SU-DHL-6 (cell line): ENCODE measurements around the gene ANTXR2.

ENCODE experiments used
- H2AFZ ChIP-seq: fragments of 200-600 bp; sonication (generic); 2 replicates; pipeline ENCODE4 v1.6.1; 2014; ENCODE audit warnings: low read depth, mild to moderate bottlenecking, moderate library complexity, mixed read lengths, antibody characterized with exemption, low read length; ENCODE audit not compliant: severe bottlenecking
- H3F3A ChIP-seq: fragments of 200-600 bp; shearing (Covaris generic); 2 replicates; pipeline ENCODE4 v1.6.0; 2016; ENCODE audit warnings: antibody characterized with exemption, mild to moderate bottlenecking; ENCODE audit not compliant: insufficient read depth
- H3K27ac ChIP-seq: fragments of 200-600 bp; sonication (generic); 2 replicates; pipeline ENCODE4 v1.5.1; 2016; ENCODE audit warnings: low read depth, mild to moderate bottlenecking, low read length, moderate library complexity, mixed read lengths
- H3K27me3 ChIP-seq: fragments of 200-600 bp; sonication (generic), shearing (Covaris generic); 2 replicates; pipeline ENCODE4 v1.6.0; 2014; ENCODE audit warnings: mild to moderate bottlenecking, low read length
- H3K36me3 ChIP-seq: fragments of 200-600 bp; sonication (generic); 2 replicates; pipeline ENCODE4 v1.6.1; 2014; ENCODE audit warnings: mild to moderate bottlenecking, low read length, mixed read lengths
- H3K4me2 ChIP-seq: fragments of 300-600, 200-600 bp; shearing (Covaris generic), sonication (generic); 2 replicates; pipeline ENCODE4 v1.6.0; 2014; ENCODE audit warnings: low read length, low read depth, mild to moderate bottlenecking; ENCODE audit not compliant: poor library complexity, severe bottlenecking
- H3K4me3 ChIP-seq: fragments of 200-600 bp; sonication (generic); 2 replicates; pipeline ENCODE4 v1.5.1; 2014; ENCODE audit warnings: antibody characterized with exemption, low read length, mild to moderate bottlenecking, mixed read lengths; ENCODE audit not compliant: insufficient read depth, poor library complexity, severe bottlenecking
- H3K79me2 ChIP-seq: fragments of 200-600 bp; sonication (generic); 2 replicates; pipeline ENCODE4 v1.6.1; 2014; ENCODE audit warnings: mild to moderate bottlenecking, low read length, moderate library complexity; ENCODE audit not compliant: insufficient read depth
- H3K9ac ChIP-seq: fragments of 200-600 bp; sonication (generic); 2 replicates; pipeline ENCODE4 v1.7.0; 2014; ENCODE audit warnings: mild to moderate bottlenecking, low read length
- H3K9me2 ChIP-seq: fragments of 200-600 bp; sonication (generic); replicated peaks from 2 replicates; pipeline ENCODE4 v1.6.1; 2014; ENCODE audit warnings: low read length; ENCODE audit not compliant: insufficient read depth
- H3K9me3 ChIP-seq: fragments of 200-600 bp; sonication (generic); 2 replicates; pipeline ENCODE4 v1.6.1; 2014; ENCODE audit warnings: low read length, mixed read lengths; ENCODE audit not compliant: insufficient read depth
- H4K20me1 ChIP-seq: fragments of 200-600 bp; sonication (generic); 2 replicates; pipeline ENCODE4 v1.6.1; 2014; ENCODE audit warnings: low read depth, mild to moderate bottlenecking, antibody characterized with exemption, low read length, moderate library complexity, mixed read lengths
- CTCF ChIP-seq: fragments of 200-600 bp; sonication (generic); IDR thresholded peaks from one replicate; pipeline ENCODE4 v1.5.1; 2017; ENCODE audit warnings: antibody characterized with exemption, mild to moderate bottlenecking, low read length, moderate library complexity; ENCODE audit not compliant: insufficient read depth, poor library complexity, severe bottlenecking
- EZH2phosphoT487 ChIP-seq: fragments of 200-600 bp; sonication (generic), shearing (Covaris generic); conservative IDR thresholded peaks from 2 replicates; pipeline ENCODE4 v1.6.1; 2018; ENCODE audit warnings: mild to moderate bottlenecking, antibody characterized with exemption, low read length, moderate library complexity, mixed read lengths

Gene ANTXR2

DNA sequence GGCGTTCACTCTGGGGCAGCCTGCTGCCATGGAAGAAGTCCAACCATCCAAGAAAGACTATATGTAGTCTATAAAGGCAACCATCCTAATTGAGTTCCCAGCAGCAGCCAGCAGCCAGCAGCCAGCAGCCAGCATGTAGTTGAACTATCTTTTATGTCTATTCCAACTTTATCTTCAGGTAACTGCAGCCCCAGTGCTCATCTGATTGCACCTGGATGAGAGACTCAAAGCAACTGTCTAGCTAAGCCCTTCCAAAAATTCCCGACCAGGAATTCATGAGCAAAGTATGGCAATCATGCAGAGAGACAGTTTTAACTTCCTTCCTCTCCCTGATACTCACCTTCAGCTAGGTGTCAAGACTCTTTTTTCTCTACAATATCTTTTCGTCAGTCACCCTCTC is 216.8 kb downstream of the ANTXR2 start:
- Histone ChIP-seq H3K9me3 (no peaks in the 10 kb centered on the region), H3K4me2 (no peak overlapping the region), H4K20me1 (no peaks in the 10 kb centered on the region), H3K27ac (no peak overlapping the region), H2AFZ (no peak overlapping the region), H3K27me3 (no peaks in the 10 kb centered on the region), H3K9ac (no peak overlapping the region), H3K9me2 (no peaks in the 10 kb centered on the region), H3K36me3 (no peaks in the 10 kb centered on the region), H3K4me3 (no peak overlapping the region), H3F3A (no peaks in the 10 kb centered on the region), H3K79me2 (no peaks in the 10 kb centered on the region)
- TF ChIP-seq CTCF (no peak), EZH2phosphoT487 (no peak)

DNA sequence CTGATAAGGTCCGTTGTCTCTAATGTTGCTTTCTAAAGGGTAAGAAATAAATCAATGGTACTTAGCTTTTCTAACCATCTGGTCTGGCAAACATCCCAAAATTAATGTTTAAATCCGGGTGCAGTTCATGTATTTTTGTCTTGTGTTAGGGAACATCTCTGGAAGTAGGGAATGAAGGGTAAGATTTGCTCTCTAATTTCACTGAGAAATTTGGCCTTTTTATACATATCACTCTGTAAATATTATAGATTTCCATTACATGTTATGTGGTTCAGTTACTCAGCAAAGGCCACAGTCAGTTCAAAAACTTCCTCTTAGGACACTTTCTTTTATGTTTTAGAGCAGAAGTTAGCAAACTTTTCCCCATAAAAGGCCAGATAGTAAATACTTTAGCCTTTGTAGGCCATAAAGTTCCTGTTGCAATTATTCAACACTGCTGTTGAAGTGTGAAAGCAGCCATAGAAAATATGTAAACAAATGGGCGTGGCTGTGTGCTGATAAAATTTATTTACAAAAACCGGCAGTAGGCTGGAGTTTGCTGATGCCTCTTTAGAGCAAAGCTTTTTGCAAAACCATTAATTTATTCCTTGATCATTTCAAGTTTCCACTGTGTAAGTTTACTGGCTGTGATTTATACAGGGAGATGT is 218.1 kb downstream of the ANTXR2 start:
- no peak overlapping the region for H3K9ac ChIP-seq
- no peak overlapping the region for H2AFZ ChIP-seq
- no peaks in the 10 kb centered on the region for H3K9me3 ChIP-seq
- no peak overlapping the region for H3K4me3 ChIP-seq
- no peaks in the 10 kb centered on the region for H3K79me2 ChIP-seq
- no peaks in the 10 kb centered on the region for H3K27me3 ChIP-seq
- H4K20me1 ChIP-seq, result no peaks in the 10 kb centered on the region
- H3K9me2 ChIP-seq, result no peaks in the 10 kb centered on the region
- no peak overlapping the region for H3K27ac ChIP-seq
- TF ChIP-seq EZH2phosphoT487 (no peak), CTCF (no peak)
- H3F3A ChIP-seq, result no peaks in the 10 kb centered on the region
- H3K36me3 ChIP-seq, result no peaks in the 10 kb centered on the region
- H3K4me2 ChIP-seq, result no peak overlapping the region

- H3K27ac ChIP-seq, result no peak overlapping the region
- H3K9me2 ChIP-seq, result no peaks in the 10 kb centered on the region
- H3K36me3 ChIP-seq, result no peaks in the 10 kb centered on the region
- no peak overlapping the region for H3K4me3 ChIP-seq
- H3K9me3 ChIP-seq, result no peaks in the 10 kb centered on the region
- H3K79me2 ChIP-seq, result no peaks in the 10 kb centered on the region
- TF ChIP-seq EZH2phosphoT487 (no peak), CTCF (no peak)
- no peaks in the 10 kb centered on the region for H4K20me1 ChIP-seq
- H3K4me2 ChIP-seq, result no peak overlapping the region
- no peaks in the 10 kb centered on the region for H3K27me3 ChIP-seq
- H2AFZ ChIP-seq, result no peak overlapping the region
- H3K9ac ChIP-seq, result no peak overlapping the region
- no peaks in the 10 kb centered on the region for H3F3A ChIP-seq
These were observed 220.7 kb downstream of the ANTXR2 start for GRCh38 chr4:79852305-79852730.
